Ovary (tissue), 3 donors: Measurements from ENCODE around the gene OIT3.

Experiments
- CTCF ChIP-seq, 3 donors: fragments of 450-650 bp in 2 of 3; fragments of 200-600 bp in 1 of 3; IDR thresholded peaks; one replicate each; pipeline versions ENCODE4 v1.5.1 to v1.8.0; 2016 to 2022; ENCODE audit warnings: antibody characterized with exemption in 3 of 3, mild to moderate bottlenecking in 1 of 3
- EP300 ChIP-seq: sonication (generic); formaldehyde crosslinking; IDR thresholded peaks from one replicate; pipeline ENCODE4 v1.6.1; 2017; ENCODE audit warnings: antibody characterized with exemption
- POLR2A ChIP-seq: fragments of 450-650 bp; IDR thresholded peaks from one replicate; pipeline ENCODE4 v1.6.1; 2017; ENCODE audit warnings: antibody characterized with exemption, mild to moderate bottlenecking, moderate library complexity
- donor health status: DM: no; HTN: no; CAD: no.

- TF ChIP-seq EP300 (no peak), POLR2A (no peak), CTCF (IDR thresholded peaks at IDR 0.05) (no peak)
Observed at GRCh38 chr10:72935361-72935760, 41.8 kb downstream of the OIT3 start.
